Amygdala (tissue), 56 donors: Measurements from ENCODE around the gene C1orf87.

Experiments used
- DNase-seq, 56 donors: peaks; one replicate each; lab custom pipeline; 2025; lab: John Stamatoyannopoulos, UW

Gene C1orf87

GRCh38 chr1:60063561-60063960, 10.0 kb downstream of the C1orf87 start:
- DNase-seq: no peak

- no peak for DNase-seq
These were observed 14.1 kb downstream of the C1orf87 start for GRCh38 chr1:60059468-60059867.

- DNase-seq: no peak
These were observed 18.2 kb downstream of the C1orf87 start for GRCh38 chr1:60055336-60055735.

GRCh38 chr1:60054374-60054773, 19.2 kb downstream of the C1orf87 start:
- no peak for DNase-seq

GRCh38 chr1:60052601-60053000, 21.0 kb downstream of the C1orf87 start:
- DNase-seq: peak in 20 of 56 donors; percentile 1 to 49 (median 13)

- DNase-seq: no peak
These were observed 22.4 kb downstream of the C1orf87 start for GRCh38 chr1:60051191-60051590.

- DNase-seq: no peak
These were observed 24.4 kb downstream of the C1orf87 start for GRCh38 chr1:60049188-60049587.

- DNase-seq: no peak
These were observed 28.7 kb downstream of the C1orf87 start for GRCh38 chr1:60044881-60045280.

- DNase-seq: no peak
These were observed 31.8 kb downstream of the C1orf87 start for GRCh38 chr1:60041783-60042182.

- no peak for DNase-seq
These were observed 35.9 kb downstream of the C1orf87 start for GRCh38 chr1:60037669-60038068.

- no peak for DNase-seq
These were observed 36.6 kb downstream of the C1orf87 start for GRCh38 chr1:60036856-60037460.

GRCh38 chr1:60035921-60036320, 37.6 kb downstream of the C1orf87 start:
- DNase-seq: no peak

- DNase-seq: no peak
These were observed 38.6 kb downstream of the C1orf87 start for GRCh38 chr1:60034999-60035398.

GRCh38 chr1:60033066-60033465, 40.5 kb downstream of the C1orf87 start:
- no peak for DNase-seq

- DNase-seq: no peak
These were observed 42.4 kb downstream of the C1orf87 start for GRCh38 chr1:60031146-60031545.

- no peak for DNase-seq
These were observed 48.0 kb downstream of the C1orf87 start for GRCh38 chr1:60025552-60025951.

GRCh38 chr1:60017508-60018205, 55.9 kb downstream of the C1orf87 start:
- DNase-seq: no peak

GRCh38 chr1:60010690-60011089, 62.9 kb downstream of the C1orf87 start:
- DNase-seq: no peak

GRCh38 chr1:60008500-60008899, 65.1 kb downstream of the C1orf87 start:
- DNase-seq: no peak

- peak in 5 of 56 donors; percentile 0 to 39 (median 5) for DNase-seq
These were observed 72.9 kb downstream of the C1orf87 start for GRCh38 chr1:60000625-60001024.

GRCh38 chr1:59999746-60000145, 73.8 kb downstream of the C1orf87 start:
- DNase-seq: no peak

- no peak for DNase-seq
These were observed 74.6 kb downstream of the C1orf87 start for GRCh38 chr1:59999006-59999405.
